Mucosa of rectum (tissue), 2 donors: ENCODE data around the gene TMPRSS4.

Source experiments
- H3K27ac ChIP-seq, 2 donors: one replicate each; pipeline ENCODE4 v1.7.0; 2013; ENCODE audit warnings: inconsistent platforms in 2 of 2, low read depth in 2 of 2, low read length in 2 of 2
- H3K27me3 ChIP-seq, 2 donors: one replicate each; pipeline ENCODE4 v1.7.0; 2013; ENCODE audit warnings: low read length in 2 of 2; ENCODE audit not compliant: control insufficient read depth in 2 of 2, insufficient read depth in 2 of 2
- H3K36me3 ChIP-seq, 2 donors: one replicate each; pipeline ENCODE4 v1.7.0; 2013; ENCODE audit warnings: low read length in 2 of 2; ENCODE audit not compliant: control insufficient read depth in 2 of 2, insufficient read depth in 2 of 2
- H3K4me1 ChIP-seq, 2 donors: one replicate each; pipeline ENCODE4 v1.7.0; 2013; ENCODE audit warnings: low read length in 2 of 2, mild to moderate bottlenecking in 1 of 2; ENCODE audit not compliant: control insufficient read depth in 2 of 2, insufficient read depth in 2 of 2
- H3K4me3 ChIP-seq, 2 donors: one replicate each; pipeline ENCODE4 v1.7.0; 2013; ENCODE audit warnings: low read length in 2 of 2
- H3K9ac ChIP-seq, 2 donors: one replicate each; pipeline ENCODE4 v1.7.0; 2013; ENCODE audit warnings: low read length in 2 of 2, low read depth in 1 of 2, mild to moderate bottlenecking in 1 of 2
- H3K9me3 ChIP-seq, 2 donors: one replicate each; pipeline ENCODE4 v1.7.0; 2013; ENCODE audit warnings: low read length in 2 of 2; ENCODE audit not compliant: control insufficient read depth in 2 of 2
- donor health status: healthy.
- donor health status: Normal muscosa, but diverticular disease.

TMPRSS4 gene

DNA sequence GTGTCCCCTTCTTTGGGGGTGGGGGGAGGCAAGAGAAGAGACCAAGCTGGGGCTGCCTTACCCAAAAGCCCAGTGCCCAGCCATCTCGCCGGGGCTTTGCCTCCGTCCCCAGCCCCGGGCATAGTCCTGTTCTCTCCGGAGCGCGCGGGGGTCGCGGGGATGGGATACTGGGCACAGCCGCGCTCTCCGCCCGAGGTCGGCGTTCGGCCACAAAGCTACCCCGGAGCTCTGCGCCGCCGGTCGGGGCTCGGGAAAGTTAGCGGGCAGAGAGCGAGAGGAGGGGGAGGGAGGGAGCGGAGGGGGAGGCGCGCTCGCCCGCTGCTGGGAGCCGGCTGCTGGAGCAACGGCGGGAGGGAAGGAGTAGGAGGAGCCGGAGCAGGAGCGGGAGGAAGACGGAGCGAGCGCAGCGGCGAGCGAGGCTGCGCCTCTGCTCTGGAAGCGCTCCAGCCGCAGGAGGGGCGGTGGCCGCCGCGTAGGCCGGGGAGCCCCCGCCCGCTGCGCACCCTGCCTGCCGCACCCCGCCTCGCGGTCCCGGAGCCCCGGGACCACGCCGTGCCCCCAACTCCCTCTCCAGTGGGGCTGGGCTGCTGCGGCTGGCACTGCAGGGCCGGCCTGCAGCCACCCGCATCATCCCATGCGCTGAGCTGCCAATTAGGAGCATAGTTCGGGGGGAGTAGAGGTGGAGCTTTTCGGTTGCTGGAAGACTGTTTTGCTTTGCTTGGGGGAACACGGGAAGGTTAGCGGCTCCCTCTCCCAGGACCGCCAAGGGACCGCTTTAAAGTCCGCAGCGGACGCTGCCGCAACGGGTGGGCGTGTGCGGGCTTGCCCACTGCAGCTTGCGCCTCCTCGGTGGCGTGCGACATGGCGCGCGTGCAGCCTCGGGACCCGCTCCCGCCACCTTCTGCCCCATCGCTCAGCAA lies 75.9 kb downstream of the TMPRSS4 start, which contains the start of gene SCN4B:
SCN4B (minus strand) TSS at position 272 of the 920 bp plus-strand sequence; CDS start at position 122, 150 bp downstream.
- Histone ChIP-seq H3K27me3 (peaks cover 65 to 69% of the 10 kb centered on the region in 2 donors), H3K9me3 (no peaks in the 10 kb centered on the region), H3K4me3 (peak within 1 kb of the TSS; percentile 54 to 55), H3K4me1 (peaks cover 5 to 6% of the 10 kb centered on the region in 2 donors), H3K36me3 (no peaks in the 10 kb centered on the region), H3K27ac (no peak within 1 kb of the TSS), H3K9ac (peak within 1 kb of the TSS in 1 of 2 donors; percentile 23)

DNA sequence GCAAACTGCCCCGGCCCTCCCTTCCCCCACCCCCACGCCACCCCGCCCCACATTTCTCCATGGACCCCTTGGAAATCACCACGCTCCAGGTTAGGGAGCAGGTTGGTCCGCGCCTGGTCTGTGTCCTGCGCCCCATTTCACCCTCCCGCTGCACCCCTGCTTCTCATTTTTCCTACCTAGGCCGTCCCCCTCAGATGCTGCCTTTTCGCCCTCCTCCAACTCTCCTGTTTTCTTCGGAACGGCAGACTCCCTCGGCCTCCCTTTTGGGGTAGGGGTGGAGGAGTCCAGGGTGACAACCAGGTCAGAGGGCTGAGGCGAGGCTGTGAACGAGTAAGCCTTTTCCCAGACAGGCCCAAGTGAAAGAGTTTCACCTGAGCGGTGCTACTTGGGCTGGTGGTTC lies 76.6 kb downstream of the TMPRSS4 start:
- H3K36me3 ChIP-seq: no peaks in the 10 kb centered on the region
- no peak overlapping the region for H3K4me3 ChIP-seq
- H3K9me3 ChIP-seq: no peaks in the 10 kb centered on the region
- H3K9ac ChIP-seq: no peak overlapping the region
- peaks cover 5 to 6% of the 10 kb centered on the region in 2 donors for H3K4me1 ChIP-seq
- peaks cover 68 to 75% of the 10 kb centered on the region in 2 donors for H3K27me3 ChIP-seq
- no peak overlapping the region for H3K27ac ChIP-seq

DNA sequence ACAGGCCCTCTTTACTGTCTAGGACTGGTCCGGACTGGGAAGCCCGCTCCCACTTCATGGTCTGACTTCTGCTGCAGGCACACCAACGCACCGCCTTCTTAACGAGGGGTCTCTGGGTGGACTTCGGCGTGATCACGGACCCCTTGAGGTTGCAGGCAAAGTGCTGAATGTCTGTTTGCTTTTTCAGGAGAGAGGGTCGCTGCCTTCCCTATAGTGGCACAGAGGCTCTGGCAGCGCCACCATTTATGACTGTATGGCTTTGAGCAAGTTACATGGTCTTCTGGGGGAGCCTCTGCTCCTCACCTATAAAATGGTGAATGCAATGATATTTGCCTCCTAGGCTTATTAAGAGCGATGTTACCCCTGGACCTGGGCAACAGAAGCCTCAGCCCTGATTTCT lies 77.1 kb downstream of the TMPRSS4 start:
- no peak overlapping the region for H3K9ac ChIP-seq
- peaks cover 5 to 6% of the 10 kb centered on the region in 2 donors for H3K4me1 ChIP-seq
- H3K27me3 ChIP-seq: peaks cover 68 to 77% of the 10 kb centered on the region in 2 donors
- H3K27ac ChIP-seq: no peak overlapping the region
- H3K9me3 ChIP-seq: no peaks in the 10 kb centered on the region
- H3K36me3 ChIP-seq: no peaks in the 10 kb centered on the region
- no peak overlapping the region for H3K4me3 ChIP-seq

DNA sequence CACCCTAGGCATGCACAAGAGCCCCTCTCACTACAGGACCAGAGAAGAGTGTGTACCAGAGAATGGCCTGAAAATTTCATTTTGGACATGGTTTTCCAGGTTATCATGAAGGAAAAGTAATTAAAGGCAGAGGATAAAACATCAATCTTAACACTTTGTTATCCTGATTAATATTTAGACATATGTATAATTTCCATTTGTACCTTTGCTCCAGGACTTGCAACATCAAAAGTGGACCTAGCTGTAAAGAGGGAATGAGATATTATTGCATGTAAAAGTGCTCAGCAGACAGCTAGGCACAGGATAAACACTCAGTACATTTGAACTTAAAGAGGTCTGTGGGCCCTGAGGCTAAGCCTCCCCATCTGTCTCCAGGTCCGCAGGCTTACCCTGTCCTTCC lies 77.8 kb downstream of the TMPRSS4 start:
- Histone ChIP-seq H3K4me3 (no peak overlapping the region), H3K27ac (no peak overlapping the region), H3K4me1 (peaks cover 5 to 6% of the 10 kb centered on the region in 2 donors), H3K9ac (no peak overlapping the region), H3K9me3 (no peaks in the 10 kb centered on the region), H3K27me3 (peaks cover 68 to 74% of the 10 kb centered on the region in 2 donors), H3K36me3 (no peaks in the 10 kb centered on the region)

DNA sequence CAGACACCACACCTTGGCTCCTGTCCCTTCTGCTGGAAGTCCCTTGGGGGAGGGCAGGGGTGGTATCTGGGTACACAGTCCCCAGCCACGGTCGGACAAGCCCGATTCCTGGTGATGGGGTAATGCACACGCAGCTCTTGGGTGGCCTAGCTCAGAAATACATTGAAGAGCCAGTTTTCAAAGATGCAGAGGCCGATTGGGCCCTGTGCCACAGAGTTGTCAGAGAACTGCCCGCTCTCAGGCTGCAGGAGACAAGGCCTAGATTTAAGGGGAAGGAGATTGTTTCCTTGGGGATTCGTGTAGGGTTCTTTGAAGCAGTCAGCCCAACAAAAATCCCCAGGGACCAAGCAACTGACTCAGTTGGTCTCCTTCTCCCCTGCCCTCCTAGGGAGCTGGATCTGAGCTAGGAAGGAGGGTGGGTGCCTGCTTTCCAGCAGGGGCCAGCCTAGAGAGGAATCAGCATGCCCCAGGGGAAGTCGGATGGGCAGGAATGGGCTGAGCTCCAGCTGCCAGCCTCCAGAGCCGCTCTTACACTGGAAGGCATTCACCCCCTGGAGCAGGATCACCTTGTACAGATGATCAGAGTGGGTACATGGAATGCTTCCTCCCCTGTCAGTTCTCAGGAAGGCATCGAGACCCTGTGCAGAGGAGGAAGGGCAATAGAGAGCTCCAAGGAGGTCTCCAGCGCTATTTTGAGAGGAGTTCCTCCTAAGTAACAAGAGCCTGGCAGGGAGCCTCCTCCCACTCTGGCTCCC lies 79.1 kb downstream of the TMPRSS4 start:
- no peaks in the 10 kb centered on the region for H3K9me3 ChIP-seq
- no peaks in the 10 kb centered on the region for H3K36me3 ChIP-seq
- peaks cover 5 to 6% of the 10 kb centered on the region in 2 donors for H3K4me1 ChIP-seq
- H3K27ac ChIP-seq: no peak overlapping the region
- H3K4me3 ChIP-seq: no peak overlapping the region
- no peak overlapping the region for H3K9ac ChIP-seq
- H3K27me3 ChIP-seq: peaks cover 61 to 69% of the 10 kb centered on the region in 2 donors

DNA sequence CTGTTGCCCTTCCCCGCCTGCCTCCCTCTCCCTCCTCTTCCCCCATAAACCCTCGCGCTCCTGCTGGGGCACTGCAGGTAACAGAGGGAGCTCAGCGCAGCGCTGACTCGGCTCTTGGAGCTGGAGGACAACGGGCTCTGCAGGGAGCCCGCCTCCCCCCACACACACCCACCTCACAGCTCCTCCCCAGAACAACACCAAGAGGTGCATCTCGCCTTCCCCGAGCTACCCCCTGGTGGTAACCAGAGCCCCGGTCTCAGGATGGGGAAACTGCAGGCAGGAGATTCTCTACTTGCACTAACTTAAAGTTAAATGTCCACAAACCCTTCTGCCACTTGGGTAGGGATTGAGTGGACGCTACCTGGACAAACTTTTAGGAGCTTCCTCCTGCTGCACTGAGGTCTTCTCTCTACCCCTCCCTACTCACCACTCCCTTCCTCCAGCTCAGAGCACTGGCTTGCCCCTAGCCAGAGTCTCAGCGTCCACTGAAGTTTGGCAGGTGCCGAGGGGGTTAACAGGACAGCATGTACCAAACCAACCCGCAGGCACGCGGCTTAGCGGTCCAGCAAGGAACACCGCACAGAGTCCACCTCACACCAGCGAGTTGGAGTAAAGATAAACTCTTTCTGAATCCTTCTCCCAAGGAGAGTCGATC lies 79.8 kb downstream of the TMPRSS4 start:
- Histone ChIP-seq H3K36me3 (no peaks in the 10 kb centered on the region), H3K27ac (no peak overlapping the region), H3K9me3 (no peaks in the 10 kb centered on the region), H3K4me3 (no peak overlapping the region), H3K27me3 (peaks cover 61 to 63% of the 10 kb centered on the region in 2 donors), H3K4me1 (peaks cover 5 to 6% of the 10 kb centered on the region in 2 donors), H3K9ac (no peak overlapping the region)

DNA sequence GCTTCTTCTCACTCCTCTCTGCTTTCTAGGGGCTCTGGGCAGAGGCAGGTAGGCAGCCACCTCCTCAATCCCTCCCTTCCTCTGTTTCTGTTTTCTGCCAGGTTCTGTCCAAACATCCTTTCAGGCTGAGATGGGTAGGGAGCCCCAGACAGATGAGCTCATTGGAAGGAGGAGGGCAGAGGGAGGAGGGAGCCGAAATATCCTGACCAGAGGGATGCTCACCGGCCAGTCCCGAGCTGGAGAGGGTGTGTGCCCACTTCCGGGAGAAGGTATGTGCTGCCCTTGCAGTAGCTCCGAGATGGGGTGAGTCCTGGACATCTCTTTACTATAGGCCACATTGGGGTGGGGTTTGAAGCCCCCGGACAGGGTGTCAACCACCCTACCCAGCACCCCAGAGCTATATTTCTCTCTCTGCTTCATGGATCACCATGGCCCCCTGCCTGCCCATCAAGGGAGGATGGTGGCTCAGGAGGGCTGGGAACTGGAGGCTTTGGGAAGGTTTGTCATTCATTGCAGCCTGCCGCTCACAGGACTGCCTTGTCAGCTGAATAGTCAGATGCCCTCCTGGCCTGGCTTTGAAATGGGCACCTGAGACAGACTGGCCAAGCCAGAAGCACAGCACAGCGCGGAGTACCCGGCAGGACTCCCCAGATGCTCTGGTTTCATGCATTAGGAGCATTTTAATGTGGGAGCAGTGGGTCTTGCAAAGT lies 80.5 kb downstream of the TMPRSS4 start:
- Histone ChIP-seq H3K4me1 (peaks cover 1 to 5% of the 10 kb centered on the region in 2 donors), H3K9ac (no peak overlapping the region), H3K9me3 (no peaks in the 10 kb centered on the region), H3K4me3 (no peak overlapping the region), H3K27me3 (peaks cover 55 to 60% of the 10 kb centered on the region in 2 donors), H3K27ac (no peak overlapping the region), H3K36me3 (no peaks in the 10 kb centered on the region)

DNA sequence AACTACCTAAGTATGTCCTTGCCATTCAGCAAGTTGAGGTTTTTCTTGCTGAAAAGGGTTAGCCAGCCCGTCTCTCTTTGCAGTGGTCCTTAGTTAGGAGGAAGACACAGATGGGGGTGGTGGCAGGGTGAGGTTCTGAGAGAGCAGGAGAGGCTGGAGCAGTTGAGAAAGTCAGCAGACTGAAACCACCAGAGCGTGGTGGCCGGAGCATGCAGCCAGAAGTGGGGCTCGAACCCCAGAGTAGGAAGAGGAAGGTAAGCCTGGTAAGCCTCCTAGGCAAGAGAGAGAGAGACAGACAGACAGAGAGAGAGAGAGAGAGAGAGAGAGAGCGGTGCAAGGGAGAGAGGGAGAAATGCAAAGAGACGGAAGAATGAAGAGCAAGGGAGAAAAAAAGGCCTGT lies 84.9 kb downstream of the TMPRSS4 start:
- no peaks in the 10 kb centered on the region for H3K36me3 ChIP-seq
- peaks cover 0 to 2% of the 10 kb centered on the region in 2 donors for H3K4me1 ChIP-seq
- H3K9ac ChIP-seq: no peak overlapping the region
- no peaks in the 10 kb centered on the region for H3K9me3 ChIP-seq
- peaks cover 18 to 29% of the 10 kb centered on the region in 2 donors for H3K27me3 ChIP-seq
- no peak overlapping the region for H3K4me3 ChIP-seq
- H3K27ac ChIP-seq: no peak overlapping the region

DNA sequence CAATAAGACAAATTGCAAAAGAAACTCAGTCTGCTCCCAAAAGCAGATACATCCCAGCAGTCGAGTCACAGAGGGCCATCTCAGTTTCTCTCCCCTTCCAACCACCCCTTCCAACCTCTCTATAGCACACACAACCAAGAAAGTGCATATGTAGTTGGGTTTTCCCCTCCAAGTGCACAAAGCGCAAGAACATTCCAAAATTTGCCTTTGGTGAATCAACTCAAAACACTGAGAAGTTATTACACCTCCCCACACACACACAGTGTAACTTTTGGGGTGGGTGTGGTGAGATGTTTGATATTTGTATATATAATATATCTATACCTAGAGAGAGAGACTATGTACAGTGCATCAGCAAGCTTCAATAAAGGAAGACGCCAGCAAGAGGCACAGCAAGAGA lies 86.0 kb downstream of the TMPRSS4 start:
- H3K36me3 ChIP-seq: no peaks in the 10 kb centered on the region
- peaks cover 11 to 18% of the 10 kb centered on the region in 2 donors for H3K27me3 ChIP-seq

More for the DNA sequence above, 86.0 kb downstream of the TMPRSS4 start:
- H3K4me1 ChIP-seq: no peaks in the 10 kb centered on the region
- H3K27ac ChIP-seq: no peak overlapping the region
- H3K4me3 ChIP-seq: no peak overlapping the region
- H3K9ac ChIP-seq: no peak overlapping the region
- H3K9me3 ChIP-seq: no peaks in the 10 kb centered on the region
